Hematopoietic multipotent progenitor cell (in vitro differentiated cells): ENCODE results near the gene UBAC1. TPM values are rescaled to one million over a fixed set of nuclear protein-coding genes. Genes with fewer than 3 reads are reported as not detected.
"Not testable (repeated sequence)": the region's sequence is repeated elsewhere in the genome, so short reads cannot be mapped to it uniquely, and the experiment has no call there.

ENCODE experiments used
- DNase-seq, 3 donors: peaks; one replicate each; pipeline ENCODE4 v3.0.0-alpha.2; 2011 to 2015; ENCODE audit warnings: low read depth in 2 of 3, low spot score in 2 of 3
- total RNA-seq: library from RNA; depleted of rRNA; stranded (reverse); fragments of >200 nt; gene quantifications from one replicate; pipeline ENCODE4 v1.2.3, GENCODE V29; 2012

Gene UBAC1
- total RNA-seq, 1 donor, result 31.5 TPM

- no peak for DNase-seq
Observed at GRCh38 chr9:135945969-135946368, 15.2 kb downstream of the UBAC1 start.

- DNase-seq, result no peak
Observed at GRCh38 chr9:135944444-135945252, 16.5 kb downstream of the UBAC1 start.

DNA sequence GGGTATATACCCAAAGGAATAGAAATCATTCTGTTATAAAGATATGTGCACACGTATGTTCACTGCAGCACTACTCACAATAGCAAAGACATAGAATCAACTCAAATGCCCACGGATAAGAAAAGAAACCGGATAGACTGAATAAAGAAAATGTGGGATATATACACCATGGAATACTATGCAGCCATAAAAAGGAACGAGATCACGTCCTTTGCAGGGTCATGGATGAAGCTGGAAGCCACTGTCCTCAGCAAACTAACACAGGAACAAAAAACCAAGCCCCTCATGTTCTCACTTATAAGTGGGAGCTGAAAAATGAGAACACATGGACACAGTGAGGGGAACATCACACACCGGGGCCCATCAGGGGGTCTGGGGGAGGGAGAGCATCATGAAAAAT, 17.6 kb downstream of the UBAC1 start:
- not testable (repeated sequence) for DNase-seq

GRCh38 chr9:135941288-135941995, 19.7 kb downstream of the UBAC1 start:
- no peak for DNase-seq

GRCh38 chr9:135939351-135940265, 21.6 kb downstream of the UBAC1 start:
- peak in 1 of 3 donors; percentile 54 for DNase-seq

- no peak for DNase-seq
Observed at GRCh38 chr9:135937521-135938489, 23.4 kb downstream of the UBAC1 start.

GRCh38 chr9:135933114-135933513, 28.1 kb downstream of the UBAC1 start:
- no peak for DNase-seq

- DNase-seq, result no peak
Observed at GRCh38 chr9:135932656-135933055, 28.5 kb downstream of the UBAC1 start.

- DNase-seq, result no peak
Observed at GRCh38 chr9:135931349-135931820, 29.8 kb downstream of the UBAC1 start.

DNA sequence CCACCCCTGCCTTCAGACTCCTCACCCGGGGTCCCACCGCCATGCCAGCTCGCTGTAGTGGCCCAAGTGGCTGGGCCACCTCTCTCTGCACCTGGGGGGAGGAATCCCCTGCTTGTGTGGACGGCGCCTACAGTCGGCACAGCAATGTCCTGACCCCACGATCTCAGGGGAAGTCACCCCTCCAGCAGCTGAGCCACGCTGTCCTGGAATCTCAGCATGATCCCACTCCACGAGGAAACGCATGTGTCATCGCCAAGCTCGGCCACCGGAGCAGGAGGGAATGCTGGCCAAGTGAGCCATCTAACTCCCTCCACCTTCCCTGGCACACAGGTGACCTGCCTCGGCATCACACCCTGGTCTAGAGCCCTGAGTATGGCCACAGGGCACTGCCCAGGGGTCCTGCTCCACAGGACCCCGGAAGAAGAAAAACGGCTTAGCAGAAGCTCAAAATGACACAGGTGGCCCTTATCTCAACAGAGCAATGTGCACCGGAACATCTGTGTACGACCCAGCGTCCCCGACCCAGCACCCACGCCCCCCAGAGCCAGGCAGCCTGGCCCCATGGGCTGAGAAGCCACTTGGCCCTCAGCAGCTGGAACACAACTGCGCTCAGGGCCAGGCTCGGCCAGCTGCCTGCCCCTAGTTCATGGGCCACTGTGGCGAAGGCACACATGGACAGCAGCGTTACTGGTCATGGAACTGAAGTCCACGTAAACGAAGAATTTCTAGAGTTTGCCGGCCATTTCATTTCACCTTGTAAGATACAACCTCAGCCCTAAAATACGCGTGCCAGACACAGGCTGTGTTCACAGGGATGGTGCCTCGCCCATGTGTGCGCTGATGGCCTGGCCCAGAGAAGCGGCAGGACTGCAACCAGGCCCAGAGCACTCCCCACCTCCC, 30.5 kb downstream of the UBAC1 start:
- DNase-seq, result no peak

DNA sequence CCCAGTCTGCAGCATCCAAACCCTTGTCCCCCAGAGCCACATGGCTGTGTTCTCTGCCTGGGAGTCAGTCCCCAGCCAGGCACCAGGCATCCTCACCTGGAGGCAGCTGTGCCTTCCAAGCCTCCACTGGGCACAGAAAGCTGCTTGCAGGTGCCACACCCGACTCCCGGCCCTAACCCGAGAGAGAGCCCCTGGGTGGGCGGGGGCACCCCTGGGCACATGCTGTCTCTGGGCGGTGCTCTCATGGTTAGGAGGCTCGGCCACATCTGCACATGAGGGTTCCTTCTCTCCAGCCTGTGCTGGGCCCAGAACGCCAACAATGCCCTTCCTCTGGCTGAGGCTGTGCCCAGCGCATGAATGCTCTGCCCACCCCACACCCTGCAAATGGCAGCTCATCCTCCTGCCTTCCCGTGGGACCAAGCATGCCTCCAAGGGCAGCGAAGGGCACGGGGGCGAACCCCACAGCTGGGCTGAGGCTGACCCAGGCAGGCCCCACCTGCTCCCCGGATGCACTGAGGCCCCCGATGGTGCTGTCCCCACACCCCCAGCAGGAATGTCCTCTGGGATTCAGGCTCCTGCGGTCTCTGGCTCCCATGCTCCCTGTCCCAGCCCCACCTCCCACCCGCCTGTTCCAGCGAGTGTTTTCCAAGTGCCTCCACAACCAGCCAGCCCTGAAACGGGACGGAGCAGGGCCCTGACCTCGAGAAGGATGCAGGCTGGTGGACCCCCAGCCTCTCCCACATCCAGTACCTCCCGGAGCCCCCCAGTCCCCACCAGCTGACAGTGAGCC, 31.3 kb downstream of the UBAC1 start:
- no peak for DNase-seq

DNA sequence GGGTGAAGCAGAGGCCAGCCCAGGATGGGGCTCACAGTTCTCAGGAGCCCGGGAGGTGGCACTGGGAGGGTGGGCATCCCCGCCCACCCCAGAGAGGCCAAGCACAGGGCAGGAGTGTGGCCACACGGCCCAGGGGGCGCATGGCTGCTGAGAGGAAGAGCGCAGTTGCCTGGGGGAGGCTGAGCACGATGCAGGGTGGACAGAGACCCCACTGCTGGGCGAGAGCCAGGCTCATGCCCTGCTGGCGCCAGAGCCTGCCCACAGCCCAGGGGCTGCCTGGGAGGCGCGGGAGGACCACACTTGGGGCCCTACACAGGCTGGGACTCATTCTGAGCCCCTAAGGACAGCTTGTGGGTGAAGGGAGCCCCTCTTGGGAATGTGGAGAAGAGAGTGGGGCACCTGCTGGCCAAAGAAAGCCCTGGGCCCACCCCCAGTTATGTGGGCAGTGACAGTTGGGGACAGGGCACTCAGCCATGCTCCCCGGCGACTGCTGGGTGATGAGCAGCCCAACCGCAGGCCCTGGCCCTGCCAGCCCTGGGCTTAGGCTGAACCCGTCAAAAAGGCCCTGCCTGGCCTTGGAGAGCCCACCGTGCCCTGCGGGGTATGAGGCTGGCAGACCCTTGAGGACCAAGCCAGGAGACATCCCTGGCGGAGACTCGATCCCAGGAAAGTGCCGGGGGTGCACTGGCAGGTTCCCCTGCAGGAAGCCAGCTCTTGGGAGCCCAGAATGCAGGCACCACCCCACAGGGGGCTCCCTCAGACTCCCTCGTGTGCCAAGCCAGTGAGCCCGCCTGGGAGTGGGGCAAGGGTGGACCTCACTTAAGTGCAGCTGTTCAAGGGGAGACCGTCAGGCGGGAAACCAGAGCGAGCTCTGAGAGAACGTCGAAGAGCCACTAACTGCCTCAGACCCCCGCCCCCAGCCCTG, 32.2 kb downstream of the UBAC1 start:
- no peak for DNase-seq

DNA sequence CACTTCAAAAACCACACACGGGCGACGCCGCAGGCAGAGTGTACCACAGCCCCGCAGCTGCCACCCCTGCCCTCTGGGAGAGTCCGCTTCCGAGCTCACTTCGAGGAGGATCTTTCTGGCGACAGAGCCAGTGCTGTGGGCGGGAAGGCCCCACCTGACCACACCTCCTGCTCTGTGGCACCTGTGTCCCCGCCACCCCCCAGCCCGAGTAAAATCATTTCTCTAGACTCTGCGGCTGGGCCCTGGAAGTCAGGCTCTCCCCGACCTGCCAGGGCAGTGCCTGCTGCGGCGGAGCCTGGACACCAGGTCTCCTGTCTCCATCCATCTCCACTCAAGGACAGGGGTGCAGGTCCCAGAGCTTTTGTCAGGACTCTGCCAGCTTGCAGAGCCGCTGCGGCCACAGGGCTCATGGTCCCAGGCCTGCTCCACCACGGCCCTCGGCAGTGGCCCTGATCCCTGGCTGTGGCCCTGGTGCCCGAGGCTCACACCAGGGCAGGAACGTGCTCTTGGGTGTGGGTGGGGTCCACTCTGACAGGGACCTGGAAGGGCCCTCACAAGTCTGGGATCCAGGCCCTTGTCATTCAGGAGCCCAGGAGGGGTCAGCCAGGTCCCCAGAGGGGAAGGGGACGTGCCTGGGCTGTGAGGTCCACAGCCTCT, 33.0 kb downstream of the UBAC1 start:
- DNase-seq, result no peak

DNA sequence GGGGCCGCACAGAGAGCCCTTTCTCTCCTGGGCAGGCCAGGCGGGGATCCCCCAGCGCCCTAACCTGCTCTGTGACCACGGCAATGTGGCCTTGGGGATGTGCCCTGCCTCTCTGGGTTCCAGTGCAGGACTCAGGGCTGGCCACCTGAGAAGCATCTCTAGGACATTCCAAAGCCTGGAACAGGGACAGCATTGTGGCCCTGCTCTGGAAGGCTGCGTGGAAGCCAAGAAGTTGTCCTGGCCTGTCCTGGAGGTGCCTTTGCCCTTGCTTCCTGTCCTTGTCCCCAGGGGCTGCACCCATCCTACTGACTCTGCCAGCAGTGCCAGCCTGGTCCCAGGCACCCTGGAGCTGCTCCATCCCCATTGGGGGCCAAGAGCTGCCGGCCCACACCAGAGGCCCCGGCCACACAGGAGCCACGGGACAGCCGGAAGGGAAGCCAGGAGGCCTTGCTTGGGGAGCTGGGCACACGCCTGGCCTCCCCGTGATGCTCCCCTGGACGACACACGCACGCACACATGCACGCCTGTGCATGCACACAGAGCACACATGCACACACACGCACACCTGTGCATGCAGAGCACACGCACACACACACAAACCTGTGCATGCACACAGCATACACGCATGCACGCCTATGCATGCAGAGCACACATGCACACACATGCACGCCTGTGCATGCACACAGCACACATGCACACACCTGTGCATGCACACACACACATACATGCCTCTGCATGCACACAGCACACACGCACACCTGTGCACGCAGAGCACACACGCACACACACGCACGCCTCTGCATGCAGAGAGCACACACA, 33.8 kb downstream of the UBAC1 start:
- no peak for DNase-seq

DNA sequence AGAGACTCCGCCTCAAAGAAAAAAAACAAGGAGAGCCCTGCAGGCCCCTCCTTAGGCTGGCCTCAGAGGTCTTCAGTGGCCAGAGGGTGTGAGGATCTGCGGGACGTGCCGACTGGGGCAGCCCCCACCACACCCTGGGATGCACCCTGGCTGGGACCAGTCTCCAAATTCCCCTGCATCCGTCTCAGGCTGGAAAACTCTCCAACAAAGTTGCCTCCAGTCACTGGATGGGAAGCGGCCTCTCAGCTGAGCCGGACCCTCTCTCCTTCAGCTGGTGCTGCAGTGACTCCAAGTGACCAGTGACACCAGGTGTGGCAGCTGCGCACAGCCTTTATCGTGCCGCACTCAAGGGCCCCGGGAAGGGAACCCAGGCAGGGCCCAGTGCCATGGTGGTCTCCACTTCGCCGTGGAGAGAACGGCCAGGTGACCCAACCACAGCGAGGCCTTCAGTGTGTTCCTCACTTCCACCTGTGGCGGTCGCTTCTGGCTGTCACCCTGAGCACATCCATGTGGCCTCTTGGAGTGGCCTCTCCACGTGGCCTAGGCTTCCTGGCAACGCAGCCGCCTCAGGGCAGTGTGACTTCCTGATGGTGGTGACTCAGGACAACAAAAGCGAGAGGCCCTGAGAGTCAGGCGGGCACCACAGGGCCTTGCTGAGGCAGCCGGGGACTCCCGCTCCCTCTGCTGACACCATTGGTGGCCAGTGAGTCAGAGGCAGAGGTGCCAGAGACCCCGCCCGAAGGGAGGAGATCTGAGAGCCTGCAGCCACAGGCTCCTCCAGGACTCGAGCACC, 34.6 kb downstream of the UBAC1 start:
- peak in 2 of 3 donors; percentile 92 to 95 for DNase-seq
